Adrenal gland (tissue), 12 donors: ENCODE results near the gene MROH9. TPM values are rescaled to one million over a fixed set of nuclear protein-coding genes. Genes with fewer than 3 reads are reported as not detected.

ENCODE experiments used
- DNase-seq, 7 donors: peaks; one replicate each; pipeline ENCODE4 v3.0.0-alpha.2; 2019 to 2020
- H3K27ac ChIP-seq, 5 donors: fragments of 200-600 bp; sonication (generic) in 4 of 5; 1 replicate in 3 of 5; 2 replicates in 2 of 5; pipeline versions ENCODE4 v1.5.1 to v1.8.0; 2016 to 2020; ENCODE audit warnings: mild to moderate bottlenecking in 1 of 5
- H3K27me3 ChIP-seq: fragments of 200-600 bp; 2 replicates; pipeline ENCODE4 v1.8.0; 2021
- H3K36me3 ChIP-seq, 2 donors: fragments of 200-600 bp; replicated peaks in 1 of 2; 1 replicate in 1 of 2; 2 replicates in 1 of 2; pipeline versions ENCODE4 v1.5.1 to v1.8.0; 2018 to 2022
- H3K4me1 ChIP-seq, 2 donors: fragments of 200-600 bp; replicated peaks in 1 of 2; 1 replicate in 1 of 2; 2 replicates in 1 of 2; pipeline versions ENCODE4 v1.5.1 to v1.8.0; 2018 to 2021
- H3K4me3 ChIP-seq, 4 donors: fragments of 200-600 bp; sonication (generic) in 3 of 4; one replicate each; pipeline ENCODE4 v1.5.1; 2016 to 2018
- H3K9me3 ChIP-seq, 3 donors: fragments of 200-600 bp; sonication (generic) in 1 of 3; replicated peaks in 1 of 3; 1 replicate in 2 of 3; 2 replicates in 1 of 3; pipeline versions ENCODE4 v1.5.1 to v1.8.0; 2016 to 2021
- POLR2A ChIP-seq, 2 donors: fragments of 450-650 bp; IDR thresholded peaks; one replicate each; pipeline ENCODE4 v1.6.1; 2017; ENCODE audit warnings: antibody characterized with exemption in 2 of 2, mild to moderate bottlenecking in 2 of 2, moderate library complexity in 1 of 2
- WGBS, 4 donors: extraction: QIAGEN DNeasy Blood & Tissue Kit in 2 of 4; methylation state at CpG; one replicate each; pipeline versions ENCODE4 v1.1.5 to v1.1.7; 2013 to 2017; 5-methylcytosine and 5-hydroxymethylcytosine counted together
- intact Hi-C, 2 donors: fragments of 100-400 bp; cut with DNase I; formaldehyde crosslinking; loops; one replicate each; pipeline versions ENCODE4 v1.14.1 to v1.15.0; 2022 to 2023
- polyA plus RNA-seq, 3 donors: library from polyadenylated mRNA; stranded (reverse); fragments of 200-250 nt in 2 of 3; fragments of 350-450 nt in 1 of 3; fragmentation: Illumina TruSeq in 1 of 3; extraction: RNeasy Lipid Tissue Mini Kit (QIAGEN cat#74804) in 1 of 3; gene quantifications; one replicate each; pipeline ENCODE4 v1.2.3, GENCODE V29; 2013 to 2014
- total RNA-seq, 9 donors: library from RNA; depleted of rRNA in 4 of 9; stranded (reverse); fragments of >200 nt in 4 of 9; fragments of 120-200 nt in 1 of 9; fragmentation: NEBNext Ultra II Directional in 1 of 9; extraction: Animal tissue kit (Norgen Biotek cat#: 25700) in 1 of 9; gene quantifications; one replicate each; pipeline versions ENCODE4 v1.1.0 to v1.2.4, GENCODE V29; 2013 to 2023
- TF ChIP-seq, protein P1 (sequence below), 6 experiments: fragments of 450-650 bp in 4 of 6; fragments of 200-600 bp in 2 of 6; sonication (generic) in 1 of 6; IDR thresholded peaks; 1 replicate in 5 of 6; 2 replicates in 1 of 6; pipeline versions ENCODE4 v1.5.1 to v1.8.0; 2016 to 2021; ENCODE audit warnings: antibody characterized with exemption in 6 of 6, mild to moderate bottlenecking in 2 of 6, moderate library complexity in 1 of 6
- donor health status: healthy with polysubstance abuse.
- donor health status: Bipolar disorder and iron deficiency.
- donor health status: DM: yes; HTN: yes; CAD: no.
- donor health status: DM: no; HTN: no; CAD: no.
- donor health status: DM: no; HTN: no; CAD: no.
- donor health status: DM: yes; HTN: yes; CAD: no.

The MROH9 gene
- total and polyA plus RNA-seq, 12 donors = not detected

- DNase-seq = no peak
- Histone ChIP-seq H3K27me3 (no peaks in the 10 kb centered on the region), H3K4me3 (no peak overlapping the region), H3K9me3 (no peaks in the 10 kb centered on the region), H3K4me1 (no peaks in the 10 kb centered on the region), H3K36me3 (no peaks in the 10 kb centered on the region), H3K27ac (no peak overlapping the region)
- intact Hi-C loops = no loop called here
- TF ChIP-seq, protein P1, sequence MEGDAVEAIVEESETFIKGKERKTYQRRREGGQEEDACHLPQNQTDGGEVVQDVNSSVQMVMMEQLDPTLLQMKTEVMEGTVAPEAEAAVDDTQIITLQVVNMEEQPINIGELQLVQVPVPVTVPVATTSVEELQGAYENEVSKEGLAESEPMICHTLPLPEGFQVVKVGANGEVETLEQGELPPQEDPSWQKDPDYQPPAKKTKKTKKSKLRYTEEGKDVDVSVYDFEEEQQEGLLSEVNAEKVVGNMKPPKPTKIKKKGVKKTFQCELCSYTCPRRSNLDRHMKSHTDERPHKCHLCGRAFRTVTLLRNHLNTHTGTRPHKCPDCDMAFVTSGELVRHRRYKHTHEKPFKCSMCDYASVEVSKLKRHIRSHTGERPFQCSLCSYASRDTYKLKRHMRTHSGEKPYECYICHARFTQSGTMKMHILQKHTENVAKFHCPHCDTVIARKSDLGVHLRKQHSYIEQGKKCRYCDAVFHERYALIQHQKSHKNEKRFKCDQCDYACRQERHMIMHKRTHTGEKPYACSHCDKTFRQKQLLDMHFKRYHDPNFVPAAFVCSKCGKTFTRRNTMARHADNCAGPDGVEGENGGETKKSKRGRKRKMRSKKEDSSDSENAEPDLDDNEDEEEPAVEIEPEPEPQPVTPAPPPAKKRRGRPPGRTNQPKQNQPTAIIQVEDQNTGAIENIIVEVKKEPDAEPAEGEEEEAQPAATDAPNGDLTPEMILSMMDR (IDR thresholded peaks at IDR 0.05) = no peak
- TF ChIP-seq POLR2A (IDR thresholded peaks at IDR 0.05) = no peak
Observed at GRCh38 chr1:171038284-171038683, 103.0 kb downstream of the MROH9 start.

- H3K27ac ChIP-seq = no peak overlapping the region
- no peak for DNase-seq
- no peaks in the 10 kb centered on the region for H3K27me3 ChIP-seq
- H3K36me3 ChIP-seq = no peaks in the 10 kb centered on the region
- TF ChIP-seq, protein P1 (IDR thresholded peaks at IDR 0.05) = no peak
- no peak for TF ChIP-seq POLR2A (IDR thresholded peaks at IDR 0.05)
- 59 to 72% (median 66%) methylated on average over 2 of the region's 2 CpGs for WGBS, 4 donors
- no peaks in the 10 kb centered on the region for H3K9me3 ChIP-seq
- no peaks in the 10 kb centered on the region for H3K4me1 ChIP-seq
- H3K4me3 ChIP-seq = no peak overlapping the region
- intact Hi-C loops = no loop called here
Observed at GRCh38 chr1:171048014-171048413, 112.7 kb downstream of the MROH9 start.

DNA sequence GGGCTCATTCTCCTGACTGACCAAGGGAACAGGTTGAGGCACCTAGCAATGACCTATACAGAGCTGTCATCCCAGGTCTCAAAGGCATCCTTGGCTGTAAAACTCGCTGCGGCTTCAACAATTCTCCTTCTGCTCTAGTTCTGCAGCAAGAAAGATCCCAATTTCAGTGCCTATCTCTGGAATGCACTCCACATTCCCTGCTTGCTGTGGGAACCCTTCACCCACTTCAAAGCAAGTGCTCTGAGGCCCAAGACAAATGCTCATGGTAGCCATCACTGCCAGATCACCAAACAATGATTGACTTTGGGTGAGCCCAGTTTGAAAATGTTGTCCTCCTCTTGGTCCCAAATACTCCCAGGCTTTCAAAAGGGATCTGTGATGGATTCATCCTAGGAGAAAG is 117.6 kb downstream of the MROH9 start:
- H3K9me3 ChIP-seq = peaks cover 0 to 4% (median 0%) of the 10 kb centered on the region in 3 donors
- intact Hi-C loops = no loop called here
- no peaks in the 10 kb centered on the region for H3K4me1 ChIP-seq
- no peak for TF ChIP-seq POLR2A (IDR thresholded peaks at IDR 0.05)
- TF ChIP-seq, protein P1 (IDR thresholded peaks at IDR 0.05) = no peak
- WGBS, 4 donors = 82 to 100% (median 89%) methylated on average over 2 of the region's 2 CpGs
- DNase-seq = no peak
- no peaks in the 10 kb centered on the region for H3K27me3 ChIP-seq
- H3K27ac ChIP-seq = no peak overlapping the region
- H3K36me3 ChIP-seq = no peaks in the 10 kb centered on the region
- H3K4me3 ChIP-seq = no peak overlapping the region

GRCh38 chr1:171055966-171056643 is 120.8 kb downstream of the MROH9 start:
- Histone ChIP-seq H3K9me3 (peaks cover 0 to 4% (median 0%) of the 10 kb centered on the region in 3 donors), H3K36me3 (no peaks in the 10 kb centered on the region), H3K4me1 (no peaks in the 10 kb centered on the region), H3K4me3 (no peak overlapping the region), H3K27me3 (no peaks in the 10 kb centered on the region), H3K27ac (no peak overlapping the region)
- TF ChIP-seq POLR2A (IDR thresholded peaks at IDR 0.05) = no peak
- TF ChIP-seq, protein P1 (IDR thresholded peaks at IDR 0.05) = no peak
- DNase-seq = no peak
- intact Hi-C loops = no loop called here
- WGBS, 4 donors = 77 to 89% (median 85%) methylated on average over 3 of the region's 3 CpGs
